Right lobe of liver (tissue), 4 donors: ENCODE data around the gene CREBL2.

Experiments used
- POLR2A ChIP-seq: fragments of 450-650 bp; IDR thresholded peaks from one replicate; pipeline ENCODE4 v1.6.1; 2017; ENCODE audit warnings: antibody characterized with exemption, mild to moderate bottlenecking
- TF ChIP-seq, protein P1 (sequence below), 4 donors: fragments of 200-600 bp in 3 of 4; fragments of 450-650 bp in 1 of 4; IDR thresholded peaks; one replicate each; pipeline versions ENCODE4 v1.5.1 to v1.8.0; 2016 to 2022; ENCODE audit warnings: antibody characterized with exemption in 4 of 4, mild to moderate bottlenecking in 2 of 4
- donor health status: DM: no; HTN: no; CAD: no.
- donor health status: DM: no; HTN: no; CAD: no.
- donor health status: DM: no; HTN: yes; CAD: no.

GRCh38 chr12:12599750-12600643 is 11.7 kb upstream of the CREBL2 start:
- TF ChIP-seq, protein P1, sequence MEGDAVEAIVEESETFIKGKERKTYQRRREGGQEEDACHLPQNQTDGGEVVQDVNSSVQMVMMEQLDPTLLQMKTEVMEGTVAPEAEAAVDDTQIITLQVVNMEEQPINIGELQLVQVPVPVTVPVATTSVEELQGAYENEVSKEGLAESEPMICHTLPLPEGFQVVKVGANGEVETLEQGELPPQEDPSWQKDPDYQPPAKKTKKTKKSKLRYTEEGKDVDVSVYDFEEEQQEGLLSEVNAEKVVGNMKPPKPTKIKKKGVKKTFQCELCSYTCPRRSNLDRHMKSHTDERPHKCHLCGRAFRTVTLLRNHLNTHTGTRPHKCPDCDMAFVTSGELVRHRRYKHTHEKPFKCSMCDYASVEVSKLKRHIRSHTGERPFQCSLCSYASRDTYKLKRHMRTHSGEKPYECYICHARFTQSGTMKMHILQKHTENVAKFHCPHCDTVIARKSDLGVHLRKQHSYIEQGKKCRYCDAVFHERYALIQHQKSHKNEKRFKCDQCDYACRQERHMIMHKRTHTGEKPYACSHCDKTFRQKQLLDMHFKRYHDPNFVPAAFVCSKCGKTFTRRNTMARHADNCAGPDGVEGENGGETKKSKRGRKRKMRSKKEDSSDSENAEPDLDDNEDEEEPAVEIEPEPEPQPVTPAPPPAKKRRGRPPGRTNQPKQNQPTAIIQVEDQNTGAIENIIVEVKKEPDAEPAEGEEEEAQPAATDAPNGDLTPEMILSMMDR (IDR thresholded peaks at IDR 0.05) = no peak
- no peak for TF ChIP-seq POLR2A
